HCT116 (cell line): ENCODE measurements around the gene TRPT1. TPM values are rescaled to one million over a fixed set of nuclear protein-coding genes. Genes with fewer than 3 reads are reported as not detected.

Source experiments
- ATAC-seq: fragments of 200-7000 bp; cut with Tn5 transposase; 2 replicates; pipeline ENCODE4 v1.9.1; 2020; ENCODE audit warnings: mild to moderate bottlenecking, moderate library complexity
- BruUV-seq: library from RNA; stranded (reverse); fragments of 400-500 nt; replicated peaks from 2 replicates; lab custom pipeline; 2021; lab: Mats Ljungman, UMichigan
- CTCF ChIA-PET: fragments of 300-600 bp; sonication (Branson Sonifier 250); formaldehyde crosslinking; loops from one replicate; lab custom pipeline; 2021; ENCODE audit warnings: antibody characterized with exemption; lab: Charles Lee
- POLR2A ChIA-PET: fragments of 300-600, 350-600 bp; sonication (Branson Sonifier 250); formaldehyde crosslinking; loops from one replicate; lab custom pipeline; 2021; ENCODE audit warnings: antibody characterized with exemption; lab: Charles Lee
- RAD21 ChIA-PET, 2 experiments: fragments of 300-600 bp; sonication (Branson Sonifier 250); formaldehyde crosslinking; loops; one replicate each; lab custom pipeline; 2023; ENCODE audit warnings: low total read pairs in 2 of 2; ENCODE audit not compliant: uncharacterized antibody in 2 of 2, unreplicated experiment in 2 of 2, low non-redundant PET in 1 of 2; lab: Charles Lee
- DNase-seq: peaks from one replicate; pipeline ENCODE4 v3.0.0-alpha.2; 2010; ENCODE audit warnings: low read depth, low spot score
- H2AFZ ChIP-seq: fragments of 200-600 bp; shearing (Covaris generic), sonication (generic); 2 replicates; pipeline ENCODE4 v1.6.1; 2017; ENCODE audit warnings: low read depth, mixed run types, mixed read lengths, antibody characterized with exemption, low read length; ENCODE audit not compliant: poor library complexity, severe bottlenecking
- H3K27ac ChIP-seq: 2 replicates; pipeline ENCODE4 v1.5.1; 2012; ENCODE audit warnings: low read depth, low read length
- H3K27me3 ChIP-seq: fragments of 200-600 bp; sonication (generic); 2 replicates; pipeline ENCODE4 v1.6.1; 2016; ENCODE audit warnings: mixed run types, low read length, mixed read lengths; ENCODE audit not compliant: insufficient read depth
- H3K36me3 ChIP-seq, 2 experiments: fragments of 200-500 bp in 1 of 2; fragments of 200-600 bp in 1 of 2; sonication (Bioruptor generic) in 1 of 2; sonication (generic) in 1 of 2; 2 replicates each; pipeline versions ENCODE4 v1.5.1 to v1.6.1; 2014 to 2016; ENCODE audit warnings: low read length in 2 of 2, inconsistent platforms in 1 of 2, mixed read lengths in 1 of 2, mixed run types in 1 of 2; ENCODE audit not compliant: insufficient read depth in 2 of 2, control insufficient read depth in 1 of 2
- H3K4me1 ChIP-seq, 2 experiments: fragments of 200-600 bp in 1 of 2; sonication (generic) in 1 of 2; 2 replicates each; pipeline versions ENCODE4 v1.5.1 to v1.6.1; 2012 to 2017; ENCODE audit warnings: low read length in 2 of 2, inconsistent platforms in 1 of 2, mild to moderate bottlenecking in 1 of 2, mixed read lengths in 1 of 2, mixed run types in 1 of 2, moderate library complexity in 1 of 2; ENCODE audit not compliant: insufficient read depth in 2 of 2, control insufficient read depth in 1 of 2
- H3K4me2 ChIP-seq: fragments of 200-600 bp; sonication (generic); 2 replicates; pipeline ENCODE4 v1.6.1; 2017; ENCODE audit warnings: mixed run types, low read length, mixed read lengths
- H3K4me3 ChIP-seq, 2 experiments: fragments of 200-600 bp in 1 of 2; sonication (generic) in 1 of 2; replicated peaks in 1 of 2; 2 replicates each; pipeline ENCODE4 v1.5.1; 2011 to 2016; ENCODE audit warnings: low read length in 2 of 2, control low read depth in 1 of 2, low read depth in 1 of 2, mild to moderate bottlenecking in 1 of 2, mixed read lengths in 1 of 2, mixed run types in 1 of 2
- H3K79me2 ChIP-seq: fragments of 200-600 bp; sonication (generic); 2 replicates; pipeline ENCODE4 v1.6.1; 2017; ENCODE audit warnings: mild to moderate bottlenecking, mixed run types, low read length, moderate library complexity, mixed read lengths; ENCODE audit not compliant: insufficient read depth
- H3K9ac ChIP-seq: fragments of 200-600 bp; sonication (generic); 2 replicates; pipeline ENCODE4 v1.6.1; 2016; ENCODE audit warnings: low read length, mixed read lengths
- H3K9me2 ChIP-seq: fragments of 200-600 bp; sonication (generic), shearing (Covaris generic); 2 replicates; pipeline ENCODE4 v1.6.1; 2017; ENCODE audit warnings: mixed run types, mild to moderate bottlenecking, moderate library complexity; ENCODE audit not compliant: insufficient read depth
- H3K9me3 ChIP-seq, 2 experiments: fragments of 200-500 bp in 1 of 2; fragments of 200-600 bp in 1 of 2; sonication (Bioruptor generic) in 1 of 2; sonication (generic) in 1 of 2; 2 replicates each; pipeline ENCODE4 v1.6.1; 2014 to 2017; ENCODE audit warnings: low read length in 2 of 2, mixed read lengths in 2 of 2, inconsistent platforms in 1 of 2, low read depth in 1 of 2, mild to moderate bottlenecking in 1 of 2, mixed run types in 1 of 2, moderate library complexity in 1 of 2; ENCODE audit not compliant: control insufficient read depth in 1 of 2, insufficient read depth in 1 of 2
- H4K20me1 ChIP-seq: fragments of 200-600 bp; sonication (generic), shearing (Covaris generic); 2 replicates; pipeline ENCODE4 v1.6.1; 2017; ENCODE audit warnings: mixed run types, mild to moderate bottlenecking, moderate library complexity; ENCODE audit not compliant: insufficient read depth
- CTCF ChIP-seq, 3 experiments: fragments of 200-600 bp in 1 of 3; sonication (generic) in 1 of 3; IDR thresholded peaks in 2 of 3; conservative IDR thresholded peaks in 1 of 3; 2 replicates each; pipeline ENCODE4 v1.5.1; 2012 to 2017; ENCODE audit warnings: low read depth in 2 of 3, low read length in 2 of 3, antibody characterized with exemption in 1 of 3, borderline replicate concordance in 1 of 3, control low read depth in 1 of 3, mild to moderate bottlenecking in 1 of 3, mixed read lengths in 1 of 3, mixed run types in 1 of 3, moderate library complexity in 1 of 3; ENCODE audit not compliant: insufficient read depth in 1 of 3
- ELF1 ChIP-seq: IDR thresholded peaks from 2 replicates; pipeline ENCODE4 v1.6.1; 2012; ENCODE audit warnings: low read depth, borderline replicate concordance
- EZH2 ChIP-seq: fragments of 200-600 bp; sonication (generic); IDR thresholded peaks from 2 replicates; pipeline ENCODE4 v1.6.1; 2017; ENCODE audit warnings: antibody characterized with exemption, mixed run types
- EZH2phosphoT487 ChIP-seq: fragments of 200-600 bp; IDR thresholded peaks from 2 replicates; pipeline ENCODE4 v1.6.1; 2018; ENCODE audit warnings: antibody characterized with exemption, borderline replicate concordance
- JUND ChIP-seq: IDR thresholded peaks from 2 replicates; pipeline ENCODE4 v1.6.1; 2012
- POLR2A ChIP-seq: IDR thresholded peaks from 2 replicates; pipeline ENCODE4 v1.7.0; 2011; ENCODE audit warnings: borderline replicate concordance; ENCODE audit not compliant: insufficient read depth, insufficient read length; ENCODE audit errors: extremely low read depth
- POLR2AphosphoS5 ChIP-seq: IDR thresholded peaks from 2 replicates; pipeline ENCODE4 v1.6.1; 2011; ENCODE audit warnings: mild to moderate bottlenecking, low read depth, low read length, moderate library complexity
- REST ChIP-seq: IDR thresholded peaks from 2 replicates; pipeline ENCODE4 v1.6.1; 2012; ENCODE audit warnings: low read depth
- SRF ChIP-seq: IDR thresholded peaks from 2 replicates; pipeline ENCODE4 v1.6.1; 2012; ENCODE audit warnings: low read depth
- TCF7L2 ChIP-seq: IDR thresholded peaks from 2 replicates; pipeline ENCODE4 v1.7.0; 2011; ENCODE audit warnings: borderline replicate concordance, inconsistent platforms; ENCODE audit not compliant: insufficient read depth, insufficient read length; ENCODE audit errors: extremely low read depth
- YY1 ChIP-seq: IDR thresholded peaks from 2 replicates; pipeline ENCODE4 v1.6.1; 2011; ENCODE audit warnings: low read length, low read depth, moderate library complexity, mild to moderate bottlenecking; ENCODE audit not compliant: insufficient replicate concordance; ENCODE audit errors: extremely low read depth
- ZFX ChIP-seq: fragments of 450-650 bp; IDR thresholded peaks from 2 replicates; pipeline ENCODE4 v1.6.1; 2017
- intact Hi-C: fragments of 100-400 bp; cut with micrococcal nuclease; formaldehyde crosslinking; loops from 2 replicates; pipeline ENCODE4 v1.10.0; 2022
- total RNA-seq: library from RNA; stranded (reverse); gene quantifications from one replicate; pipeline ENCODE4 v1.2.1, GENCODE V29; 2021; ENCODE audit not compliant: unreplicated experiment

TRPT1 gene
- total RNA-seq, 1 experiment from 2014 or later, result 43.2 TPM

GRCh38 chr11:64192434-64192833 is 33.6 kb downstream of the TRPT1 start (continued):
- TF ChIP-seq POLR2AphosphoS5 (no peak), ELF1 (no peak), YY1 (no peak)

- Histone ChIP-seq H3K4me1 (peaks cover 21 to 41% of the 10 kb centered on the region in 2 experiments), H3K36me3 (peaks cover 8 to 19% of the 10 kb centered on the region in 2 experiments; a peak in 3 of 4 replicates), H3K27me3 (no peaks in the 10 kb centered on the region), H3K27ac (no peak overlapping the region), H3K9me2 (no peaks in the 10 kb centered on the region), H3K4me2 (no peak overlapping the region), H3K9me3 (no peaks in the 10 kb centered on the region), H3K9ac (no peak overlapping the region), H3K4me3 (no peak overlapping the region), H3K79me2 (peaks cover 26% of the 10 kb centered on the region), H2AFZ (no peak overlapping the region), H4K20me1 (peaks cover 12% of the 10 kb centered on the region)
- no TSS peak for BruUV-seq
- CTCF ChIA-PET, result interaction anchor here (1.0 to 2.3 kb wide), 3 partner anchors 18 to 168 kb away, joined by 3 to 15 read pairs (median 11); no protein-coding TSS in a partner anchor
- DNase-seq, result no peak
- ATAC-seq, result no peak
- TF ChIP-seq ZFX (peak; percentile 47; the same call in 1 of the 2 replicates), CTCF (IDR thresholded peaks at IDR 0.05 in 2 of 3, conservative IDR thresholded peaks at IDR 0.05 in 1 of 3; ENCODE audit: borderline replicate concordance in 1 of 3, insufficient read depth in 1 of 3, low read depth in 2 of 3, low read length in 2 of 3) (no peak), REST (no peak), SRF (no peak), TCF7L2 (no peak), EZH2 (no peak), POLR2A (no peak), JUND (no peak), EZH2phosphoT487 (no peak)
- RAD21 ChIA-PET, result interaction anchor here (0.8 to 1.0 kb wide), 2 partner anchors 18 to 40 kb away, joined by 3 read pairs; partner anchors contain the start of genes NUDT22 (in 1 of the 2) and TRPT1 (in 1 of the 2)
- POLR2A ChIA-PET, result interaction anchor here (0.6 to 1.7 kb wide), 9 partner anchors 10 to 170 kb away, joined by 3 to 12 read pairs (median 5); partner anchors contain the start of genes PRDX5 and TRMT112
- intact Hi-C loops, result loop anchor here (5.0 kb wide), 1 partner anchor 116 kb away; the partner anchor contains the start of gene CATSPERZ
Measured at GRCh38 chr11:64186492-64187165, 39.4 kb downstream of the TRPT1 start.
